ENCODE data around the gene VPS45.

DNA sequence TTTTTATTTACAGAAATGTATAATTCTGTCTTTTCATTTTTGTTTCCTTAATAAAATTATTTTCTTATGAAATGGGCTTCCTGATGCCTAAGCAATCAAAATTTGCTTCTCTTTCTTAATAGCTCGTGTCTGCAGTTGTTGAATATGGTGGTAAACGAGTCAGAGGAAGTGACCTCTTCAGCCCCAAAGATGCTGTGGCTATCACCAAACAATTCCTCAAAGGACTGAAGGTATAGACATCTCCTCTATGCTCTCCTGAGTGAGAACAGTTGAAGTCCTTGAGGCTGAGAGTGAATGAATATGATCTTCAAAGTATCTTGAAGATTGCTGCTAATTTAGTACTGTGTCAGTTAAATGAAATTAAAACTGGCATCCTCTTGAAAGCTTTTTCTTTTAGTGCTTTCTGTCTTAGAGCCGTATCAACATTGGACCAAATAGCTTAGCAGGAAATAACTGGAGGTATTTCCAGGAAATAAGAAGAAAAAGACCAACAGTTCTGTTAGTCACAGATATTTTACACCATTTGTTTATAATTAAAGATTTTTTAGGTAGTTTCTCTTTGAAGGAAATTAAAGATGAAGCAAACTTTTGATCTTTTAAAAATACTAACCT, 24.7 kb downstream of the VPS45 start:
- TF ChIP-seq POLR2A (IDR thresholded peaks at IDR 0.05; ENCODE audit: low read depth, low read length): no peak
- TF ChIP-seq POLR2AphosphoS5 (IDR thresholded peaks at IDR 0.05; ENCODE audit: low read depth, low read length): no peak

Measured in GM12891 (cell line).